Fibroblast of lung (primary cell): ENCODE measurements around the gene CDC42EP2.

Source experiments
- CTCF ChIP-seq, 2 donors: IDR thresholded peaks in 1 of 2; conservative IDR thresholded peaks in 1 of 2; 1 replicate in 1 of 2; 2 replicates in 1 of 2; pipeline ENCODE4 v1.5.1; 2011 to 2012; ENCODE audit warnings: low read length in 2 of 2, control low read depth in 1 of 2, inconsistent platforms in 1 of 2, low read depth in 1 of 2, mild to moderate bottlenecking in 1 of 2
- EZH2 ChIP-seq: IDR thresholded peaks from 2 replicates; pipeline ENCODE4 v1.5.1; 2012; ENCODE audit warnings: low read length, control low read depth, mild to moderate bottlenecking; ENCODE audit errors: missing control alignments

- TF ChIP-seq CTCF (conservative IDR thresholded peaks at IDR 0.05 in 1 of 2, IDR thresholded peaks at IDR 0.05 in 1 of 2; ENCODE audit: low read depth in 1 of 2, low read length in 2 of 2) (no peak), EZH2 (no peak)
Measured at GRCh38 chr11:65338676-65339075, 24.0 kb downstream of the CDC42EP2 start.
